AG09319 (cell line): ENCODE data around the gene COL11A1.
"Not testable (repeated sequence)": the region's sequence is repeated elsewhere in the genome, so short reads cannot be mapped to it uniquely, and the experiment has no call there.

Experiments
- DNase-seq: peaks from one replicate; pipeline ENCODE4 v3.0.0-alpha.2; 2010; ENCODE audit warnings: low read depth; ENCODE audit errors: extremely low read depth
- CTCF ChIP-seq: IDR thresholded peaks from 2 replicates; pipeline ENCODE4 v1.5.1; 2011; ENCODE audit warnings: low read depth, mild to moderate bottlenecking, inconsistent platforms, low read length, moderate library complexity

The COL11A1 gene

GRCh38 chr1:102954576-102954975, 153.7 kb downstream of the COL11A1 start:
- TF ChIP-seq CTCF = no peak
- DNase-seq = no peak

GRCh38 chr1:102952400-102952799, 155.9 kb downstream of the COL11A1 start:
- DNase-seq = no peak
- no peak for TF ChIP-seq CTCF

GRCh38 chr1:102942324-102942723, 166.0 kb downstream of the COL11A1 start:
- DNase-seq = no peak
- TF ChIP-seq CTCF = no peak

GRCh38 chr1:102941366-102941947, 166.9 kb downstream of the COL11A1 start:
- no peak for DNase-seq
- TF ChIP-seq CTCF = no peak

- DNase-seq = no peak
- TF ChIP-seq CTCF = no peak
Measured at GRCh38 chr1:102937401-102937800, 170.9 kb downstream of the COL11A1 start.

- DNase-seq = not testable (repeated sequence)
Measured at GRCh38 chr1:102933362-102933761, 175.0 kb downstream of the COL11A1 start.

GRCh38 chr1:102919659-102920058, 188.7 kb downstream of the COL11A1 start:
- DNase-seq = no peak
- no peak for TF ChIP-seq CTCF

GRCh38 chr1:102901996-102902395, 206.3 kb downstream of the COL11A1 start:
- TF ChIP-seq CTCF = no peak
- no peak for DNase-seq
